Measurements from ENCODE around the gene LHFPL4. TPM values are rescaled to one million over a fixed set of nuclear protein-coding genes. Genes with fewer than 3 reads are reported as not detected.
A peak's percentile ranks its signal among the peaks of the same experiment; 100 is the strongest.

Gene LHFPL4
- total RNA-seq, 6 donors from 2014 or later: 0.52 TPM; not detected in 5

DNA sequence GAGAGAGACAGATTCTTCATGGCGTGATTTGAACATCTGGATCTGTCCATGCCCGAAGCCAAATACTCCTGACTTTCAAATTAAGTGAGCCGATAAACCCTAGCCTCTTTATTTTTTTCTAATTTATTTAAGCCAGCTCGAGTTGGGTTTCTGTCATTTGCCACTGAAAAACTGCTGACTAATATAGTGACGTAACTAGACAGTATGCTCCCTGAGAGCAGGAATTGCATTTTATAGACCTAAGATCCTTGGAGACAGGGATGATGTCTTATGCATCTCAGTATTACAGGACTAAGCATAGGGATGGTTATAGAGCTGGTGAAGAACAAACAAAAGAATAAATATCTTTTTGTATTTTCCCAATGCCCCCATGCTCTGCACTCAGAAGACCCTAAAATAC is 4.6 kb downstream of the LHFPL4 start:
- ATAC-seq (ENCODE audit: low FRiP score in 2 of 2) (no peak), DNase-seq (no peak)
- Histone ChIP-seq H3K9me3 (no peaks in the 10 kb centered on the region), H3K4me1 (peaks cover 0 to 17% (median 2%) of the 10 kb centered on the region in 4 donors), H3K27me3 (peaks cover 0 to 22% (median 9%) of the 10 kb centered on the region in 4 donors), H3K27ac (no peak overlapping the region), H3K4me3 (no peak overlapping the region), H3K36me3 (no peaks in the 10 kb centered on the region)
- WGBS, 2 donors: 79 to 83% methylated on average over 5 of the region's 5 CpGs
- TF ChIP-seq POLR2AphosphoS5 (IDR thresholded peaks at IDR 0.05) (no peak), POLR2A (IDR thresholded peaks at IDR 0.05) (no peak), CTCF (IDR thresholded peaks at IDR 0.05) (no peak), EP300 (IDR thresholded peaks at IDR 0.05) (no peak)

GRCh38 chr3:9542182-9542581 is 11.4 kb downstream of the LHFPL4 start:
- no peaks in the 10 kb centered on the region for H3K9me3 ChIP-seq
- H3K36me3 ChIP-seq: no peaks in the 10 kb centered on the region
- H3K27ac ChIP-seq: no peak overlapping the region
- no peak overlapping the region for H3K4me3 ChIP-seq
- no peak for ATAC-seq (ENCODE audit: low FRiP score in 2 of 2)
- 68 to 86% methylated on average over 3 of the region's 3 CpGs for WGBS, 2 donors
- no peak for DNase-seq
- H3K4me1 ChIP-seq: no peaks in the 10 kb centered on the region
- TF ChIP-seq POLR2AphosphoS5 (IDR thresholded peaks at IDR 0.05) (no peak), POLR2A (IDR thresholded peaks at IDR 0.05) (no peak), CTCF (IDR thresholded peaks at IDR 0.05) (no peak), EP300 (IDR thresholded peaks at IDR 0.05) (no peak)
- no peaks in the 10 kb centered on the region for H3K27me3 ChIP-seq

- H3K4me1 ChIP-seq: no peaks in the 10 kb centered on the region
- no peak overlapping the region for H3K4me3 ChIP-seq
- no peaks in the 10 kb centered on the region for H3K27me3 ChIP-seq
- H3K9me3 ChIP-seq: no peaks in the 10 kb centered on the region
- ATAC-seq (ENCODE audit: low FRiP score in 2 of 2) (peak in 1 of 2 donors; percentile 50), DNase-seq (no peak)
- H3K27ac ChIP-seq: no peak overlapping the region
- no peak for TF ChIP-seq POLR2AphosphoS5 (IDR thresholded peaks at IDR 0.05)
- TF ChIP-seq CTCF (IDR thresholded peaks at IDR 0.05): no peak
- TF ChIP-seq EP300 (IDR thresholded peaks at IDR 0.05): no peak
- TF ChIP-seq POLR2A (IDR thresholded peaks at IDR 0.05): no peak
- H3K36me3 ChIP-seq: no peaks in the 10 kb centered on the region
Measured at GRCh38 chr3:9536212-9536611, 17.4 kb downstream of the LHFPL4 start.

DNA sequence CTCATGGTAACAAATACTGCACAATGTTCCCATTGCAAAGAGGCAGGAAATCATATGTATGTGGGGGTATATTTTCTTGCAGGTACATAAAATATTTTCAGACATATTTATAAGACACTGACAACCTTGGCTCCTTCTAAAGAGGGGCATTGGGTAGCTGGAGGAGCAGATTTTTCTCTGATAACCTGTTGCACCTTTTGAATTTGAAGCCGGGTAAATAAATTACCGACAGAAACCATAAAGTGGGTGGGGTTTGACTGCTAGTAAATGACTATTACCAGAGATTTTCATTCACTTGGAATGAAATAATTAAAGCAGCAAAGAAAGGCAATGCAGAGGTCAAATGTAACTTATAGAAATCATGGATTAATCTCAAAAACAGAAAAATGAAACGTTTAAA is 19.2 kb downstream of the LHFPL4 start:
- no peaks in the 10 kb centered on the region for H3K9me3 ChIP-seq

More for the DNA sequence above, 19.2 kb downstream of the LHFPL4 start:
- TF ChIP-seq POLR2AphosphoS5 (IDR thresholded peaks at IDR 0.05) (no peak), EP300 (IDR thresholded peaks at IDR 0.05) (no peak), POLR2A (IDR thresholded peaks at IDR 0.05) (no peak), CTCF (IDR thresholded peaks at IDR 0.05) (no peak)
- ATAC-seq (ENCODE audit: low FRiP score in 2 of 2): no peak
- Histone ChIP-seq H3K36me3 (no peaks in the 10 kb centered on the region), H3K27me3 (no peaks in the 10 kb centered on the region), H3K27ac (no peak overlapping the region), H3K4me3 (no peak overlapping the region), H3K4me1 (no peaks in the 10 kb centered on the region)
- WGBS, 2 donors: 74 to 75% methylated on average over 3 of the region's 3 CpGs
- no peak for DNase-seq

Measured in upper lobe of left lung (tissue), 6 donors.